GM19328 (cell line): ENCODE measurements around the gene XAGE2.
"Not testable (repeated sequence)": the region's sequence is repeated elsewhere in the genome, so short reads cannot be mapped to it uniquely, and the experiment has no call there.

ENCODE experiments used
- ATAC-seq: cut with Tn5 transposase; IDR thresholded peaks from one replicate; pipeline ENCODE4 v1.9.1; 2021; ENCODE audit warnings: mild to moderate bottlenecking, moderate library complexity; ENCODE audit not compliant: unreplicated experiment

Gene XAGE2, protein sequence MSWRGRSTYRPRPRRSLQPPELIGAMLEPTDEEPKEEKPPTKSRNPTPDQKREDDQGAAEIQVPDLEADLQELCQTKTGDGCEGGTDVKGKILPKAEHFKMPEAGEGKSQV

GRCh38 chrX:52368368-52369055 is at the start of gene XAGE2:
TSS of gene XAGE2 (plus strand) at chrX:52369021. CDS start at chrX:52370015, 994 bp downstream.
- ATAC-seq = no peak

- no peak for ATAC-seq
These were observed 31.4 kb upstream of the XAGE2 start for GRCh38 chrX:52337410-52337809.

- ATAC-seq = no peak
These were observed 27.3 kb upstream of the XAGE2 start for GRCh38 chrX:52341493-52341892.

DNA sequence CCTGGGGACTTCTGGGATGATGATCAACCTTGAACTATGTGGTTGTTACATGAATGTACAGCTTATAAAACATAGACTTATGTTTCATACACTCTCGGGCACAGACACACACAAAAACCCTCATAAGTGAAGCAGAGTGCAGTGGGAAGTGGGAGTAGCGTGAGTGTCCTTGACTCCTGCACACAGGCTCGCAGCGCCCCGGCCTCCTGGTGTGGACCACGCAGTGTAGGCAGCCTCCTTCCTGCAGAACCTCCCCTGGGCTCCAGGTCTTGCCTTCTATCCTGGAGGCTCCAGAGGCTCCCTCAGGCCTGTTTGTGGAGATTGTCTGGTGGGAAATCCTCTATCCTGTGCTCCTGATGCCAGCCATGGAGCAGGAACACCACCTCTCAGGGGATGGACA is 25.7 kb upstream of the XAGE2 start:
- ATAC-seq = not testable (repeated sequence)

DNA sequence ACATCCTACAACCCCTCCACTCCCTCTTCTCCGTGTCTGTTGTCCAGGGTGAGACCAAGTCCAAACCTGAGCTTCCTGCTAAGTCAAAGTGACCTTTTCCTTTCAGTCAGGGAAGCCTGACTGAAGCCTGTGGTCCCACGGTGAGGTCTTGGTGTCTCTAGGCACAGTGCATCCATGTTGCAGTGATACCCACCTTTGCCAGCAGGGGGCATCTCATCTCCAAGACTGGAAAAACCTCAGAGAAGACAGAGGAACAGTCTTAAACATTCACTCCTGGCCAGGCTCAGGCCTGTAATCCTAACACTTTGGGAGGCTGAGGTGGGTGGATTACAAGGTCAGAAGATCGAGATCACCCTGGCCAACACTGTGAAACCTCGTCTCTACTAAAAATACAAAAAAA is 23.4 kb upstream of the XAGE2 start:
- not testable (repeated sequence) for ATAC-seq

GRCh38 chrX:52346174-52347165 is 22.4 kb upstream of the XAGE2 start:
- no peak for ATAC-seq

- ATAC-seq = no peak
These were observed 19.1 kb upstream of the XAGE2 start for GRCh38 chrX:52349681-52350080.

DNA sequence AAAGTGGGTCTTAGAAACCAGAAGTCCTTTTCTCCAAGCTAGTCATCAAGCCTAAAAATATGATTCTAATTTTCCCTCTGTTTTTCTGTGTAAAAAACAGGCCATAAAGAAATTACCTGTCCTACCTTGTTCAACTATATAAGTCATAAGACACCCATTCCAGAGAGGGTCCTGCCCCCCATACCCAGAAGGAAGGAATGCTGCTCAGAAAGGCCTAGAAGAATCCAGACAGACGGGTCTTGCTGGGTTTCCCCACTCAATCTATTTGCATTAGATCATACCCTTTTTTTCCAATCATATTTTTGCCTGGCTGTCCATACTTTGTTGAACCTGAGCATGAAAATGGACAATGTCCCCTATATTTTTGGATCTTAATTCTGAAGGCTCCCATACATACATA is 16.3 kb upstream of the XAGE2 start:
- ATAC-seq = no peak

GRCh38 chrX:52353838-52354237 is 15.0 kb upstream of the XAGE2 start:
- no peak for ATAC-seq

DNA sequence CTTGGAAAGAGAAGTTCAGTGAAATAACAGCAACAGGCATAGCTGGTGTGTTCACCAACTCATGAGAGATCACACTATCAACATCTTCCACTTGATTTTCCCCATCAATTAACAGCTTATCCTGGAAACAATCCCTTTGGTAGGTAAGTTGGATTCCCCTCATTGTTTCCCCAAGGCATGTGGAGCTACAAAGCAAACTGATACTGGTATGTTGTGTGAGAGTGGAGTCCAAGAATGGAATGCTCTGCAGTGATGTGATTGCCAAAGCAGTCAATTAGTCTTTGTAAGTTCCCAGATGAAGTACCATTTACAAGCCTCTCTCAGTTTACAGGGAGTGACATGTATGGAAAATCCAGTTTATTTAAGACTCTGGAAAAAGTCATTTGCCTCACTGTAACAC is 13.7 kb upstream of the XAGE2 start:
- ATAC-seq = no peak

DNA sequence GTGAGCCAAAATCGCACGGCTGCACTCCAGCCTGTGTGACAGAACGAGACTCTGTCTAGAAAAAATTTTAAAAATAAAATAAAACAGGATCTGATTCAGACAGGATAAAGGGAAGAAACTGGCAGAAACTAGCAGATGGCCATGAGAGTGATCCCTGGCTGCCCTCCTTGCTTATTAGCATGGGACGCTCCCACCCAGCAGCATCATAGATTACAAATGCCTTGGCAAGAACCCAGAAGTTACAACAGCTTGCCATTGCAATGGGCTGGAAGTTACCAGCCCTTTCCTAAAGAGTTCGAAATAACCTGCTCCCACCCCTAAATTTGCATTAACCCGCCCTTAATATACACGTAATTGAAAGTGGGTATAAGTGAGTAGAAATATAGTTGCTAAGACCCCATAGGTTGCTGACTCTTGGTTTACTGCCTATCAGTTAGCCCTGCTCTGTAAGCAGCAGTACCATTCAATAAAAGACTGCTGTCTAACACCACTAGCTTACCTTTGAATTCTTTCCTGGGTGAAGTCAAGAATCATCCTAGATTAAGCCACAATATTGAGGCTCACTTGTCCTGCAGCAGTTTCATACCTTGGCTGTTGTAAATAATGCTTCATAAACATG is 9.1 kb upstream of the XAGE2 start:
- no peak for ATAC-seq

GRCh38 chrX:52361941-52362340 is 6.9 kb upstream of the XAGE2 start:
- ATAC-seq = no peak

DNA sequence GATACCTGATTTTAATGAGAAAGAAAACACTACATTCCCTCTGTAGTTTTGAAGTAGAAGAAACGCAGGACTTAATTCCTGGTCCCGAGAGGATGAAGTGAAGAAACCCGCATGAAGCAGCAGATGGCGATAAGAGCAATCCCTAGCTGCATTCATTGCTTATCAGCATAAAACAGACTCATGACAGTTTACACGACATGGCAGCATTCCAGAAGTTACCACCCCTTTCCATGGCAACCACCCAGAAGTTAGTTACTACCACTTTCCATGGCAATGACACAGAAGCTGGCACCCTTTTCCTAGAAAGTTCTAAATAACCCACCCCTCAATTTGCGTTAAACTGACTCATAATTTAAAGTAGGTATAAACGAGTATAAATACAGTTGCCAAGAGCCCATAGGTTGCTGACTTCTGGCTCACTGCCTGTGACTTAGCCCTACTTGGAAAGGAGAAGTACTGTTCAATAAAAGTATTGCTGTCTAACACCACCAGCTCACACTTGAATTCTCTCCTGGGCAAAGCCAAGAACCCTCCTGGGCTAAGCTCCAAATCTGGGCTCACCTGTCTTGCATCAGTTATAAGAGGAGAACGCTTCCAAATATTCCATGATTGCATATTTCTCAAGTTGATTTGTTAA is 5.5 kb upstream of the XAGE2 start:
- ATAC-seq = no peak

DNA sequence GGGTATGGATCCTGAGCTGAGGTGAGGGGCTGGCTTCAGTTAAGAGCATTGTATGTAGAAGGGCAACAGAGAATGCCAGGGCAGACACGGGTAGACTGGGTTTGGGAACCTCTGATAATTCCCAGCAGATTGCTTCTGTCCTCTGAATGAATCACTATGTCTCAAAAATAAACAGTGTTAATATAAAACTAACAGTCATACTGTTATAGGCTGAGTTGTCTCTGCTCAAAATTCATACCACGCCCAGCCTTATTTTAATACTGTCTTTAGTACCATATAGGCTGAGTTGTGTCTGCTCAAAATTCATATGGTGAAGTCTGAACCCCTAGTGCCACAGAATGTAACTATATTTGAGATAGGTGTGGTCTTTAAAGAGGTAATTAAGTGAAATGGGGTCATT is 10.0 kb downstream of the XAGE2 start:
- ATAC-seq = no peak

DNA sequence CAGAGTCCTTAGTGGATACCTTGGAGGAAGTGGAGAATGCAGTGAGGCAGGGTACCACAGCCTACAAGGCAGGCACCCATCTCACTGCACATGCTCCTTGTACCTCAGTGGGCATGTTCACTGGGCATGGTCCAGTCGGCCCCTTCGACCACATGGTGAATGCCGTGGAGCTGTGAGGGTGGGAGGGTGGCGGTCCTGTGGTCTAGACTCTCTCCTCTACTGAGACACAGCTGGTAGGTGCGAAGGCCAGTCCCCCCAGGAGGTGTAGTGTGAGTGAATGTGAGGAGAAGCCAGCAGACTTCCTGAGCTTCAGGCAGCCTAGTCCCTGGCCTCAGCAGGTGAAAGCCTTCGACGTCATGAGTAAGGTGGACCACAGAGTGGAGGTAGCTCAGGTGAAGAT is 12.2 kb downstream of the XAGE2 start:
- ATAC-seq = no peak

DNA sequence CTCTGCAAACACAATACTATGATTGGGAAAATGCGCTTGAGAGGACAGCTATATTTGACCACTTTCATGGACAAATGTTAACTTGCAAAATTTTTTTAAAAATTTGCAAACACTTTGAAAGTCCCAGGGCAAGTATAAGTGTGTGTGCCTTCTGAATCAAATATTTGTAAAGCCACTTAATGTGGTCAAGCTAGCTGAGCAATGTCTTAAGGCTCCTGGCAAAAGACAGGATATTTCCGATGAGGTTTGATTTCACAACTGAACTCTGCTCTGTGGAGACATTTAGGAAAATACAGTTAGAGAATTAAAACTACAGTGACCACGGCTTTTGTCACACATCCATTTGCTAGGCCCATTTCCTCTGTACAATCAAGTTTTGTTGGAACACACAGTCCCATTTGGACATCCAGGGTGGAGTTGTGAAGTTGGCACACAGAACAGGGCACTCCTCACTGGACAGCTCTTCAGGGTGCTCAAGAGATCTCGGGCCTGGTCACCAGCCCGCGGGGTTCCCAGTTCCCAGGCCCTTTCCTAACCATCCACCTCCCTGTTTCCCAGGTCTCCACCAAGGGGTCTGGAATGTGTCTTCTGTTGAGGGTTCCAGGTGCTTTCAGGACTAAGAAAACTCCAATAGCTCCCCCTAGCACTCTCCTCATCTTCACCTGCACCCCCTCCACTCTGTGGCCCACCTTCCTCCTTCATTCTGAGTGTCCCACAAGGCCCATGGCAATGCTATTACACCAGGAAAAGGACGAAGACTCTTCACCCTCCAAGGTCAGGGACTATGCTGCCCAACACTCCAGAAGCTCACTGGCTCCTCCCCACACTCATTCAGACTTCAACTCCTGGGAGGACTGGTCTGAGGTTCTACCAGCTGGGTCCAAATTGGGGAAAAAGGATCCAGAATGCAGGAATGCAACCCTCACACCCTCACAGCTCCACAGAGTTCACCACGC is 41.9 kb downstream of the XAGE2 start:
- no peak for ATAC-seq

DNA sequence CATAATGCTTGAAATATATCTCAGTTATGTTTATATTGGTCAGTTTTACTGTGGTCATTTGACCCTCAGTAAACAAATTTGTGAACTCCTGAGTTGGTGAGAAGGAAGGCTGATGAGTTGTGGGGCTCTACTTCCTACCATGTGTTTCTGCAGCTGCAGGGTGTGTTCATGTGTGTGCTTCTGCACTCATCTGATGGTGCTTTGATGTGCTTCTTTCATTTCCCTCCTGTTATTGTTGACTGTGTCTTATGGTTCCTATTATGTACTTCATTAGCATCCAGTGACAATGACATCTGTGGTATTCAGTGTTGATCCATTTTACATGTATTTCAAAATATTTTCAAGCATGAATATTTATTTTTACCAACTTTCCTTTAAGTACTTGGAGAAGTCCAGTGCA is 46.5 kb downstream of the XAGE2 start:
- no peak for ATAC-seq

DNA sequence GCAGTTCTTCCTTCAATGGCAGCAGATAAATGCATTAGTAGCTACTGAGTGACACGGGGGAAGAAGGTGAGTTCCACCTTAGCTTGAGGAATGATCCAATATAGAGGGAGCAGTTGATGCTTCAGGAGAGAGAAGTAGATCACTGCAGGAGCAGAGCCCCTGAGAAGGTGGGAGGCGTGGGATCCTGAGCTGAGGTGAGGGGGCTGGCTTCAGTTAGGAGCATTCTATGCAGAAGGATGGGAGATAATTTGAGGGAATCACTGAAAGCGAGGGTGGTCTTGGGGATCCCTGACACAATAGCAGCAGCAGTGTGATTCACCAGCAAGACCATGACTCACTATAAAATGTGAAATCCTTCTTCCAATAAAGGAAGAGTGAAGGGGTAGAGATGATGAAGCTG is 48.0 kb downstream of the XAGE2 start:
- no peak for ATAC-seq

- ATAC-seq = no peak
These were observed 52.1 kb downstream of the XAGE2 start for GRCh38 chrX:52420824-52421443.
